ENCODE measurements around the gene KRT2. TPM values are rescaled to one million over a fixed set of nuclear protein-coding genes. Genes with fewer than 3 reads are reported as not detected.

The KRT2 gene
- total and polyA plus RNA-seq, 5 donors from 2014 or later, result 0.23 to 0.80 (median 0.34) TPM; not detected in 1

DNA sequence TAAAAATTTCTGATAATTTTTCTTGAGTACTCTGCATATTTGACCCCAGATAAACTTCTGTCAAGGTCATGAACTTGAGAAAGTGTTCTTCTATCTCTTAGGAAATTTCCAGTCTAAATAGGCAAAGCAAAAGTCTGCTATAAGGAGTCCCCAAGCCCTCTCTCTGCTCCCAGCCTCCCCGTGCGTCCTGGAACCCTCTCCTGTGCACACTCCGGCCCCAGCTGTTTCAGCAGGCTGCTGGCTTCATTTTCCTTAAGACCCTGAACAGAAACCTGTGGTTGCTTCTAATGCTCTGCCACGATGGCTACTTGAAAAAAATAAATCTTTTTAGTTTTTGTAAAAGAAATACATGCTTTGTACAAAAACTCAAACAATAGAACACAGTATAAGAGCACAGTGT lies 14.7 kb downstream of the KRT2 start:
- Mint-ChIP-seq H3K4me1 (peaks cover 0 to 31% (median 1%) of the 10 kb centered on the region in 4 donors), H3K36me3 (no peaks in the 10 kb centered on the region), H3K27ac (no peak overlapping the region), H3K27me3 (peaks cover 20% of the 10 kb centered on the region), H3K4me3 (no peak overlapping the region), H3K9me3 (peaks cover 0 to 2% (median 0%) of the 10 kb centered on the region in 7 donors)
- no peak for DNase-seq
- peaks cover 8% of the 10 kb centered on the region for H3K27me3 ChIP-seq (ENCODE audit: control insufficient read depth, insufficient read depth, low read length)
- H3K27ac ChIP-seq (ENCODE audit: insufficient read depth, low read length, poor library complexity, severe bottlenecking), result no peak overlapping the region
- no peaks in the 10 kb centered on the region for H3K36me3 ChIP-seq (ENCODE audit: control insufficient read depth, insufficient read depth, low read length)
- no peaks in the 10 kb centered on the region for H3K4me1 ChIP-seq (ENCODE audit: control insufficient read depth, insufficient read depth, low read length, poor library complexity, severe bottlenecking)
- H3K9me3 ChIP-seq (ENCODE audit: control insufficient read depth in 2 of 2, low read length in 2 of 2), result no peaks in the 10 kb centered on the region
- ATAC-seq (ENCODE audit: low read depth in 2 of 2), result no peak
- no peak overlapping the region for H3K4me3 ChIP-seq (ENCODE audit: low read depth, low read length)

DNA sequence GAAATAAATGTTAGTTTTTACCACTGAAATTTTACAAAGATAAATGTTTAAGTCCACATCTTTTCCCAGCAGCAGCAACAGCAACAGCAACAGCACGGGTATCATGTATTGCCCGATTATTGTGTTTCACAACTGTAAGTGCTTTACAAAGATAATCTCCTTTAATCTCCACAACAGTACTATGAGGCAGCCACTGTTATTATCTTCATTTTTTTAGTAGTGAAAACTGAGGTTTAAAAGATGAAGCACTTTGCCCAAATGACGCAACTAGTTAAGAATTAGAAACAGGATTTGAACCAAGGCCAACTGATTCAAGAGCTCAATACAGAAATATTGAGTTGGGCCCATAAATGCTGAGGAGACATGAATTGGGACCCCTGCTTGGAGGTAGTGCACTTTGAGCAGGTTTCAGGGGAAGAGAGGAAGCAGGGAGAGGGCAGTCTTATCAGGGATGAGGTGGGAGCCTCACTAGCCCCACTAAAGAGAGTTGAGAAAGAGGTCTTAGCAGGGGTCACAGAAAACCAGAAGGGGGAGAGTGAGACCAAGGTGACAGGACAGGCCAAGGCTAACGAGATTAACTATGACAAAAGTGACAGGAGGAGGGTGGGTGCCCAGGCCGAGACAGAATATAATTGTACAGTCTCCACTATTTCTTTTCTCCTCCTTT lies 15.3 kb downstream of the KRT2 start:
- no peaks in the 10 kb centered on the region for H3K4me1 ChIP-seq (ENCODE audit: control insufficient read depth, insufficient read depth, low read length, poor library complexity, severe bottlenecking)
- H3K9me3 ChIP-seq (ENCODE audit: control insufficient read depth in 2 of 2, low read length in 2 of 2), result no peaks in the 10 kb centered on the region
- Mint-ChIP-seq H3K27me3 (peaks cover 20% of the 10 kb centered on the region), H3K4me3 (no peak overlapping the region), H3K9me3 (peaks cover 0 to 2% (median 0%) of the 10 kb centered on the region in 7 donors), H3K27ac (no peak overlapping the region), H3K36me3 (no peaks in the 10 kb centered on the region), H3K4me1 (peaks cover 0 to 33% (median 1%) of the 10 kb centered on the region in 4 donors)
- DNase-seq (no peak), ATAC-seq (ENCODE audit: low read depth in 2 of 2) (no peak)
- no peaks in the 10 kb centered on the region for H3K36me3 ChIP-seq (ENCODE audit: control insufficient read depth, insufficient read depth, low read length)
- H3K4me3 ChIP-seq (ENCODE audit: low read depth, low read length), result no peak overlapping the region
- H3K27me3 ChIP-seq (ENCODE audit: control insufficient read depth, insufficient read depth, low read length), result peaks cover 8% of the 10 kb centered on the region
- no peak overlapping the region for H3K27ac ChIP-seq (ENCODE audit: insufficient read depth, low read length, poor library complexity, severe bottlenecking)

DNA sequence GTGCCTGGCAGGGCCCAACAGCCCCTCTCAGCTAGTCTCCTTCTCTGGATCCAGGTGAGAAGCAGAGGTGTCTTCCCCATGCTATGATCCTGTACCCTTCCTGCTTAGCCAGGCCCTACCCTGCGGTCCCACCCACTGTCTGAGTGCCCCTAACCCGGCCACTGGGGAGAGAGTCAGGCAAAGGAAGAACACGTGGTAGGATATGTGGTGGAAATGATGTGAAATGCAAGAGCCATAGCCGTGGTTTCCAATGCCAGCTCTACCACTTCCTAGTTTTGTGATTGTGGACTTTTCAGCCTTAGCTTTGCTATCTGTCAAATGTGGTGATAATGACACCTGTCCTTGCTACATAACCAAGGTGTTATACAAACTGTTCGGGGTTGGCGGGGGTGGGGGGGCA lies 15.8 kb downstream of the KRT2 start:
- Mint-ChIP-seq H3K27me3 (peaks cover 20% of the 10 kb centered on the region), H3K4me3 (no peak overlapping the region), H3K36me3 (no peaks in the 10 kb centered on the region), H3K9me3 (peaks cover 0 to 2% (median 0%) of the 10 kb centered on the region in 7 donors), H3K27ac (no peak overlapping the region), H3K4me1 (peaks cover 0 to 32% (median 1%) of the 10 kb centered on the region in 4 donors)
- DNase-seq (no peak), ATAC-seq (ENCODE audit: low read depth in 2 of 2) (no peak)
- H3K4me1 ChIP-seq (ENCODE audit: control insufficient read depth, insufficient read depth, low read length, poor library complexity, severe bottlenecking), result no peaks in the 10 kb centered on the region
- H3K36me3 ChIP-seq (ENCODE audit: control insufficient read depth, insufficient read depth, low read length), result no peaks in the 10 kb centered on the region
- H3K4me3 ChIP-seq (ENCODE audit: low read depth, low read length), result no peak overlapping the region
- no peaks in the 10 kb centered on the region for H3K9me3 ChIP-seq (ENCODE audit: control insufficient read depth in 2 of 2, low read length in 2 of 2)
- H3K27ac ChIP-seq (ENCODE audit: insufficient read depth, low read length, poor library complexity, severe bottlenecking), result no peak overlapping the region
- peaks cover 8% of the 10 kb centered on the region for H3K27me3 ChIP-seq (ENCODE audit: control insufficient read depth, insufficient read depth, low read length)

DNA sequence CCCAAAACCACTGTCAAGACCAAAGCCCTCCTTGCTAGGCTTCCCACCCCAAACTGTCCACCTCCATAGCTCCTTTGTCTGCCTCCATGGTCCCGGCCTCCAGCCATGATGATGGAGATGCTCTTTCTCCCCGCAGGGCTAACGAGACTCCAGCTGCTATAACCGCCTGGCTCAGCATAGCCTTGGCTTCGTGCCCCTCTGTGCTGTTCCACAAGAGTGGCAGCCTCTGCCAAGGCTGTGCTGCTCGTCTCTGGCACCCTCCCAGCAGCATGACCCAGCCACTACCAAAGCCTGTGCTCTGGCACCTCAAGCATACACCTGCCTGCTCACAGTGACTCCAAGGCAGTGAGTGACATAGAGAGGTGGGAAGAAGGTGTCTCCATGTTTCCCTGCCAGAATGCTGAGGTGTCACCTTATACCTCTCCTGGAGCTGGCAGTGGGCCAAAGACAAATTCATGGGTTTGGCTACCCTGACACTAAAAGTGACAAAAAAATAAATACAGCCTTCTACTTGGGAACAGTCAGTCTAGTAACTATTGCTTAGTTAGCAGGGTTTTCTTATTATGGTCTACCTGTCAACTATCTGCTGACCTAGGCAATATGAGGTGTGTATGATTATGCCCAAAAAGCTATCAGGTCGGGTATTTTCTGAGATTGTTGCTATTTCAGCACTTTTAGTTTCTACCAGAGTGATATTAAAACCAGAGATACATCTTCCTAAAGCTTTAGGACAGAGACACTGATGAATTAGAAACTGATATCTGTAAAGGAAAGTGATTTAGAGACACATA lies 17.6 kb downstream of the KRT2 start:
- Histone ChIP-seq H3K27ac (ENCODE audit: insufficient read depth, low read length, poor library complexity, severe bottlenecking) (no peak overlapping the region), H3K4me3 (ENCODE audit: low read depth, low read length) (no peak overlapping the region), H3K36me3 (ENCODE audit: control insufficient read depth, insufficient read depth, low read length) (no peaks in the 10 kb centered on the region), H3K27me3 (ENCODE audit: control insufficient read depth, insufficient read depth, low read length) (peaks cover 4% of the 10 kb centered on the region), H3K9me3 (ENCODE audit: control insufficient read depth in 2 of 2, low read length in 2 of 2) (no peaks in the 10 kb centered on the region), H3K4me1 (ENCODE audit: control insufficient read depth, insufficient read depth, low read length, poor library complexity, severe bottlenecking) (peaks cover 3% of the 10 kb centered on the region)
- ATAC-seq (ENCODE audit: low read depth in 2 of 2) (no peak), DNase-seq (no peak)
- peaks cover 0 to 2% (median 0%) of the 10 kb centered on the region in 7 donors for H3K9me3 Mint-ChIP-seq
- H3K27ac Mint-ChIP-seq, result peak overlapping the region in 2 of 3 donors; percentile 76 to 91
- H3K27me3 Mint-ChIP-seq, result peaks cover 19% of the 10 kb centered on the region
- H3K4me3 Mint-ChIP-seq, result peak overlapping the region in 1 of 4 donors; percentile 30
- H3K36me3 Mint-ChIP-seq, result no peaks in the 10 kb centered on the region
- peaks cover 0 to 43% (median 3%) of the 10 kb centered on the region in 4 donors for H3K4me1 Mint-ChIP-seq

DNA sequence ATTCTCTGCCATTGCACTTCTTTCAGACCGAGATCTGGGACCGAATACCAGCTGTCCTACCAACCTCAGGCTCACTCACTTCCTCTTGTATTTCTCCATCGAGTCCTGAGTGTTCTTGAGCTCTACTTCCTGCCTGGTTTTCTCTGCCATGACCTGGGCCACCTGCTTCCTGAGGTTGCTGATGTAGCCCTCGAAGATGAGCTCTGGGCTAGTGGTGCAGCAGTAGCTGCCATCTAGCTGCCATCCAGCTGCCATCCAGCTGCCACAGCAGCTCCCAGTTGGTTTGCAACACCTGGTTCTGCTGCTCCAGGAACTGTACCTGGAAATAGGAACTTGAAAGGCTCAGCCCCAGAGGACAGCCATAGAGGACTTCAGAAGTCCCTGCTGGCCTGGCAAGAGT lies 18.6 kb downstream of the KRT2 start:
- ATAC-seq (ENCODE audit: low read depth in 2 of 2) (peak; percentile 29 to 60), DNase-seq (peak in 2 of 3 donors; percentile 30 to 49)
- Mint-ChIP-seq H3K27me3 (peaks cover 19% of the 10 kb centered on the region), H3K4me1 (peaks cover 0 to 45% (median 3%) of the 10 kb centered on the region in 4 donors), H3K4me3 (peak overlapping the region in 2 of 4 donors; percentile 19 to 22), H3K36me3 (no peaks in the 10 kb centered on the region), H3K9me3 (peaks cover 0 to 2% (median 0%) of the 10 kb centered on the region in 7 donors), H3K27ac (peak overlapping the region in 2 of 3 donors; percentile 79 to 91)
- no peaks in the 10 kb centered on the region for H3K9me3 ChIP-seq (ENCODE audit: control insufficient read depth in 2 of 2, low read length in 2 of 2)
- no peak overlapping the region for H3K4me3 ChIP-seq (ENCODE audit: low read depth, low read length)
- no peak overlapping the region for H3K27ac ChIP-seq (ENCODE audit: insufficient read depth, low read length, poor library complexity, severe bottlenecking)
- H3K36me3 ChIP-seq (ENCODE audit: control insufficient read depth, insufficient read depth, low read length), result no peaks in the 10 kb centered on the region
- peaks cover 3% of the 10 kb centered on the region for H3K27me3 ChIP-seq (ENCODE audit: control insufficient read depth, insufficient read depth, low read length)
- H3K4me1 ChIP-seq (ENCODE audit: control insufficient read depth, insufficient read depth, low read length, poor library complexity, severe bottlenecking), result peaks cover 3% of the 10 kb centered on the region

DNA sequence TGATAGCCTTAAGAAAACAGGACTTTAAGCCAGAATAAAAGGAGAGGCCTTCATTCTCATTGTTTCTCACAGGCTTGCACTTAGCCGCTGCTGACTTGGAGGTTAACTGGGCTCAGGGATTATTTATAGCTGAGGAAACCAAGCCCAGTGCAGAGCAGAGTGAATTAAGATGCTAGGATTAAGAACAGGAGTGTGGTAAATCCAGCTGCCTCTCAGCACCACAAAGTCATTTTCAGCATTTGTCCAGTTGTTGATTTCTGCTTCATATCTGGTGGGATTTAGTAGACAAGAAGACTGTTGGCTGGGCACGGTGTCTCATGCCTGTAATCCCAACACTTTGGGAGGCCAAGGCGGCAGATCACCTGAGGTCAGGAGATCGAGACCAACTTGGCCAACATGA lies 19.4 kb downstream of the KRT2 start:
- H3K27ac ChIP-seq (ENCODE audit: insufficient read depth, low read length, poor library complexity, severe bottlenecking), result no peak overlapping the region
- Mint-ChIP-seq H3K9me3 (peaks cover 0 to 2% (median 0%) of the 10 kb centered on the region in 7 donors), H3K27ac (peak overlapping the region in 1 of 3 donors; percentile 91), H3K27me3 (peaks cover 17% of the 10 kb centered on the region), H3K4me3 (no peak overlapping the region), H3K36me3 (no peaks in the 10 kb centered on the region), H3K4me1 (peaks cover 0 to 47% (median 4%) of the 10 kb centered on the region in 4 donors)
- peaks cover 3% of the 10 kb centered on the region for H3K4me1 ChIP-seq (ENCODE audit: control insufficient read depth, insufficient read depth, low read length, poor library complexity, severe bottlenecking)
- no peaks in the 10 kb centered on the region for H3K36me3 ChIP-seq (ENCODE audit: control insufficient read depth, insufficient read depth, low read length)
- no peaks in the 10 kb centered on the region for H3K9me3 ChIP-seq (ENCODE audit: control insufficient read depth in 2 of 2, low read length in 2 of 2)
- H3K27me3 ChIP-seq (ENCODE audit: control insufficient read depth, insufficient read depth, low read length), result peaks cover 3% of the 10 kb centered on the region
- DNase-seq, result no peak
- no peak overlapping the region for H3K4me3 ChIP-seq (ENCODE audit: low read depth, low read length)
- no peak for ATAC-seq (ENCODE audit: low read depth in 2 of 2)

DNA sequence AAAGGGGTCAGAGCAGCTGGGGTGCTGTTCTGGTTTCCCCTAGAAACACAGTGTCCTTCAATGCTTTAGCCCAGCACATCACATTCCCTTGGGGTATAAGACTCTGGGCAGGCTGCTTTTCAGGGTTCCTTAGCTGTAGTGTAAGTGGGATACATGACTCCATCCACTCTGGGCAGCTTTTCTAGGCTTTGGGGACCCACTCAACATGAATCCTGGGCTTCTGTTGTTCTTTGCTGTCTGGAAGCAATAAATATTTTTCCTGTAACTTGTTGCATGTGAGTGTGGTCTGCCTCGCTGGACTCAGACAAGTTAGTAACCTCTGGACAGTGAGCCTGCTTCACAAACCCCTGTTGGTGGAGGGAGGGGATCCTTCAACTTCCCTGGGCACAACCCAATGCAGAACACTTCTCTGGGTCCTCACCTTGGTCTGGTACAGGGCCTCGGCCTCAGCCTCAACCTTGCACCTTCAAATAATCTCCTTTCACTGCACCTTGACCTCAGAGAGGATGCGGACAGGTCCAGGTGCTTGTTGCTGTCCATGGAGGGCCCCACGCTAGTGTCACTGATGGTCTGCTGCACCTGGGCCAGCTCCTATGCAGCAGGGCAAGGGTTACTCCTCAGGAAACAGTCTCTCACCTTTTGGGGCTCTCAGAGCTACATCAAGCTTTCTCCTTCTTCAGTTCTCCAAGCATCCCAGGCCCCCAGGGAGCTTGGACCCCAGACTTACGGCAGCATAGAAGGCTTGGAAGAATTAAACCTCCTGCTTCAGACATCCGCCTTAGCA lies 20.1 kb downstream of the KRT2 start:
- Mint-ChIP-seq H3K36me3 (no peaks in the 10 kb centered on the region), H3K27ac (peak overlapping the region in 2 of 3 donors; percentile 74 to 91), H3K4me1 (peaks cover 0 to 50% (median 5%) of the 10 kb centered on the region in 4 donors), H3K4me3 (no peak overlapping the region), H3K9me3 (peaks cover 0 to 2% (median 0%) of the 10 kb centered on the region in 7 donors), H3K27me3 (peaks cover 14% of the 10 kb centered on the region)
- no peak overlapping the region for H3K4me3 ChIP-seq (ENCODE audit: low read depth, low read length)
- H3K27ac ChIP-seq (ENCODE audit: insufficient read depth, low read length, poor library complexity, severe bottlenecking), result no peak overlapping the region
- peaks cover 3% of the 10 kb centered on the region for H3K27me3 ChIP-seq (ENCODE audit: control insufficient read depth, insufficient read depth, low read length)
- DNase-seq, result no peak
- no peaks in the 10 kb centered on the region for H3K9me3 ChIP-seq (ENCODE audit: control insufficient read depth in 2 of 2, low read length in 2 of 2)
- H3K36me3 ChIP-seq (ENCODE audit: control insufficient read depth, insufficient read depth, low read length), result no peaks in the 10 kb centered on the region
- ATAC-seq (ENCODE audit: low read depth in 2 of 2), result no peak
- peaks cover 3% of the 10 kb centered on the region for H3K4me1 ChIP-seq (ENCODE audit: control insufficient read depth, insufficient read depth, low read length, poor library complexity, severe bottlenecking)
